Common myeloid progenitor, CD34-positive (primary cell): Measurements from ENCODE around the gene HOXA4.

ENCODE experiments used
- CTCF ChIA-PET: fragments of 350-600 bp; sonication (Branson Sonifier 250); formaldehyde crosslinking; loops from one replicate; lab custom pipeline; 2021; ENCODE audit warnings: antibody characterized with exemption; lab: Charles Lee
- POLR2A ChIA-PET: fragments of 350-600 bp; sonication (Branson Sonifier 250); formaldehyde crosslinking; loops from one replicate; lab custom pipeline; 2021; ENCODE audit warnings: antibody characterized with exemption; lab: Charles Lee
- DNase-seq, 3 donors: peaks; one replicate each; pipeline versions ENCODE4 v3.0.0 to v3.0.0-alpha.2; 2013
- H3K27ac ChIP-seq, 2 experiments: 1 replicate in 1 of 2; 2 replicates in 1 of 2; pipeline ENCODE4 v1.7.0; 2013; ENCODE audit warnings: inconsistent platforms in 2 of 2, low read length in 2 of 2, mild to moderate bottlenecking in 2 of 2, low read depth in 1 of 2, moderate library complexity in 1 of 2; ENCODE audit not compliant: severe bottlenecking in 2 of 2, insufficient read depth in 1 of 2, poor library complexity in 1 of 2
- H3K27me3 ChIP-seq, 5 experiments: replicated peaks in 2 of 5; 1 replicate in 3 of 5; 2 replicates in 2 of 5; pipeline versions ENCODE4 v1.6.1 to v1.7.0; 2013; ENCODE audit warnings: low read length in 4 of 5, mild to moderate bottlenecking in 2 of 5, moderate library complexity in 2 of 5, inconsistent platforms in 1 of 5; ENCODE audit not compliant: insufficient read depth in 5 of 5, control insufficient read depth in 4 of 5
- H3K36me3 ChIP-seq, 4 experiments: 1 replicate in 2 of 4; 2 replicates in 2 of 4; pipeline versions ENCODE4 v1.6.1 to v1.7.0; 2013; ENCODE audit warnings: low read length in 3 of 4, control low read depth in 1 of 4, mild to moderate bottlenecking in 1 of 4; ENCODE audit not compliant: control insufficient read depth in 4 of 4, insufficient read depth in 4 of 4
- H3K4me1 ChIP-seq, 4 experiments: 1 replicate in 3 of 4; 2 replicates in 1 of 4; pipeline versions ENCODE4 v1.6.1 to v1.7.1; 2013; ENCODE audit warnings: low read length in 3 of 4, mild to moderate bottlenecking in 3 of 4, control low read depth in 1 of 4, inconsistent platforms in 1 of 4, moderate library complexity in 1 of 4; ENCODE audit not compliant: control insufficient read depth in 4 of 4, insufficient read depth in 4 of 4; ENCODE audit errors: control extremely low read depth in 1 of 4
- H3K4me3 ChIP-seq, 7 experiments: 1 replicate in 4 of 7; 2 replicates in 3 of 7; pipeline versions ENCODE4 v1.5.1 to v1.7.0; 2013; ENCODE audit warnings: mild to moderate bottlenecking in 7 of 7, low read length in 6 of 7, moderate library complexity in 6 of 7, inconsistent platforms in 2 of 7, low read depth in 2 of 7, control low read depth in 1 of 7; ENCODE audit not compliant: insufficient read depth in 4 of 7, control insufficient read depth in 1 of 7; ENCODE audit errors: extremely low read depth in 1 of 7
- H3K9me3 ChIP-seq, 5 experiments: 1 replicate in 4 of 5; 2 replicates in 1 of 5; pipeline versions ENCODE4 v1.6.1 to v1.7.1; 2013; ENCODE audit warnings: low read length in 4 of 5, mild to moderate bottlenecking in 2 of 5, inconsistent platforms in 1 of 5, low read depth in 1 of 5, moderate library complexity in 1 of 5; ENCODE audit not compliant: control insufficient read depth in 4 of 5, insufficient read depth in 2 of 5; ENCODE audit errors: control extremely low read depth in 1 of 5
- WGBS: methylation state at CpG from one replicate; pipeline ENCODE4 v1.1.5; 2013; ENCODE audit not compliant: insufficient coverage; 5-methylcytosine and 5-hydroxymethylcytosine counted together

Gene HOXA4

DNA sequence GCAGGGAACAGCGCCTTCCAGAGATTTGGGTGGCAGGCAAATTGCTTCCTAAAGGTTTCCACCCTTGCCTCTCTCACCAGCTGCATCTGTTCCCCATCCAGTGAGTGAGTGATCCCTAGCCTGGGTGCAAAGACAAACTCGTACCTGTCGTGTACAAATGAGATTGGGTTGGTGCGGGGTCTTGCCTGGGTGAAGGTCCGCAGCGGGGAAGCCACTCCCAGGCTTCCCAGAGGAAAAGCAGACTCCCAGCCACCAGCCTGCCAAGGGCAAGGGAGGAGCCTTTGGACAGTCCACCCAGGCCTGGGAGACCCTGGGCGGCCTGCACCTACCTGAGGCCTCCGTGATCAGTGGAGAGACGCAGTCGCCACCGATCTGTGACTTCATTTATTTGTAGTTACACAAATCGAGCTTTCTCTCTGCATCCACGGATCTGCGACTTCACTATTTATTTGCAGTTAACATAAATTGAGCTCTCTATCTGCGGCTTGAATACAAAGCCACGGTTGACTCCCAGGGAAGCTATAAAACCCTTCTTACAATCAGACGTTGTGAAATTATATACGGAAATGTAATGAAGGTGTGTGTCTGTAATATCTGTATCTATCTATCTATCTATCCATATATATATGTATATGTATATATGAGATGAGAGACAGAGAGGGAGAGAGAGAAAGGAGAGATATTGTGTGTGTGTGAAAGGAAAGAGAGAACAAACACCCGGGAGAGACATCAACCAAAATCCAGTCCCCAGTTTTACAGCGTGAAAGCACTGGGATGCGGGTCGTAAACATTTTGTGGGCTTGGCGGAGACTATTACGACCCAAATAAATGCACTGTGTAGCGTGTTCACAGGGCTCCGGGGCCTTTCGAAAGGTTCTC lies 28.9 kb upstream of the HOXA4 start:
- ChIA-PET POLR2A (interaction anchor here (0.8 to 1.4 kb wide), 6 partner anchors 9 to 960 kb away, joined by 3 to 4 read pairs (median 3); no protein-coding TSS in a partner anchor), CTCF (interaction anchor here (0.6 to 4.1 kb wide), 17 partner anchors 9 to 1266 kb away, joined by 3 to 41 read pairs (median 6); partner anchors contain the start of genes HOXA10, HOXA11 and HOXA6)
- peak overlapping the region; percentile 6 to 100 (median 88) for H3K4me3 ChIP-seq
- peaks cover 0 to 39% (median 11%) of the 10 kb centered on the region in 4 experiments for H3K36me3 ChIP-seq
- H3K27me3 ChIP-seq: no peaks in the 10 kb centered on the region
- H3K27ac ChIP-seq: peak overlapping the region; percentile 86 to 96
- peak in 1 of 3 donors; percentile 63 for DNase-seq
- H3K9me3 ChIP-seq: no peaks in the 10 kb centered on the region
- H3K4me1 ChIP-seq: peaks cover 14 to 79% (median 70%) of the 10 kb centered on the region in 4 experiments
- WGBS: 5% methylated on average over 20 of the region's 27 CpGs

DNA sequence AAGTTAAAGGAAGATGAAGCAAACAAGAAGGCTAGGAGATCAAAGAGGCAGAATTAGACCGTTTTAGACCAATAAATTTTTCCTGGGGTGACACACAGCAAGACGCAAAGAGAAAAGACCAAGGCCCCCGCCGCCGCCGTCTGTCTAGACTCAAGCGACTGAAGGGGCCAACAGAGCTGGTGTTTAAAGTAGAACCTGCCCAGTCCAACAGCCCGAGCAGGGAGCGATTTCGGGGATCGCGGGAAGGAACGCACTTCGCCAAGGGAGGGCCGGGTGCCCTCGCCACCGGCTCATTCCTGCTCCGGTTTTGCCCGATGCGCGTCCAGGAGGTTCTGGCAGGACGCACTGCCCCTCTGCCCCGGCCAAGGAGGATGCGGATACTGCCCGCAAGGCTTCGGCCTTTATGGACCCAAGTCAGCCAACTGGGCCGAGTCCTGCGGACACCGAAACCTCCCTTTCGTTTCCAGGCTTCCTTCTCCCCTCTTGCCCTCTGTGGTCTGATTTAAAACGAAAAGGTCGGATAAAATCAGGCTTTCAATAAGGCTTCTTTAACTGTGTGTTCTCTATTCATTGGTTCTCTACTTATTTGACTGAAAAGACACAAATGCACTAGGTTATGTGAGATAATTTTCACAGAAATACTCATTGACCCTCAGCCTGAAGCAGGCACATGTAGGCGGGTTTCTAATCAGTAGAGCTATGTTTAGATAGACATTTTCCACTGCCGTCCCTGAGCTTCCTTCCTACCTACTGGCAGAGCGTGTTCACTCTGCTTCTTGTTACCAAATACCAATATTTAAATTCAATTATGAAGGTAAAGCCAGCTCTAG lies 28.1 kb upstream of the HOXA4 start:
- Histone ChIP-seq H3K9me3 (no peaks in the 10 kb centered on the region), H3K27me3 (no peaks in the 10 kb centered on the region), H3K36me3 (peaks cover 0 to 37% (median 7%) of the 10 kb centered on the region in 4 experiments), H3K4me3 (peak overlapping the region in 6 of 7 experiments; percentile 32 to 100 (median 88)), H3K4me1 (peaks cover 14 to 81% (median 76%) of the 10 kb centered on the region in 4 experiments), H3K27ac (peak overlapping the region; percentile 86 to 96)
- DNase-seq: peak in 1 of 3 donors; percentile 41
- 4% methylated on average over 28 of the region's 35 CpGs for WGBS
- ChIA-PET POLR2A (interaction anchor here (0.8 to 1.4 kb wide), 7 partner anchors 10 to 959 kb away, joined by 3 to 4 read pairs (median 3); no protein-coding TSS in a partner anchor), CTCF (interaction anchor here (0.6 to 4.1 kb wide), 23 partner anchors 9 to 1265 kb away, joined by 3 to 41 read pairs (median 5); partner anchors contain the start of genes HOXA10, HOXA11 and HOXA6)

DNA sequence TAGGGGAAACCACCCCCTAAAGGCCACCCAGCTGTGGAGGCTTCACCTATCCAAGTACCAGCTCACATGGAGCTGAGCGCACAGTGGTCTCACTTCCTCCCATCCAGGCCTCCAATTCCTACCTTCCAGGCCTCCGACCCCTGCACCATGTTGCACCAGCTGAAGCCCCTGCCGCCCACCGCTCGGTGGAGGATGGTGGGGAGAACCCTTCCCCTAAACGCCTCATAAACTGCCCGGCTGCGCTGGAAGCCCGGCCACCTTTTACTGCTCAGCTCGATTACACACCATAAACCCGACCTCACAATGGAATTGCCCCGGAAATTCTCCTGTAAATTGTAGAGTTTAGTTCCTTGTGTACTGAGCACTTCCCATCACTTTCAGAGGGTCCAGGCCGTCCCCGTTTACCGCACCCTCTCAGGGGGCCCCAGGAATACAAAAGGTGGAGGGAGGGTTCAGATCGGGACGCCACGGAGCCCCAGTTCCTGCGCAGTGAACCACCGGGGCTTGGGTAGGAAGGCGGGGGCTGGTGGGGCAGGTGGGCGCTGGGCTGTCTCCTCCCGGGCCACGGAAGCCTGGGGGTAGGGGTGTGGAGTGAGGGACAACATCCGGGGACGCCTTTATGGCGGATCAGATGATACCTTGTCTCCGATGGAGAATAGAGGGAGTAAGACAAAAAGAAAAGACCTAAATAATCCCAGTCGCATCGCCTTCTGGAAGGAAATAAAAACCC lies 27.3 kb upstream of the HOXA4 start:
- H3K36me3 ChIP-seq: peaks cover 0 to 29% (median 3%) of the 10 kb centered on the region in 4 experiments
- peak in 1 of 3 donors; percentile 63 for DNase-seq
- H3K9me3 ChIP-seq: no peaks in the 10 kb centered on the region
- H3K27me3 ChIP-seq: no peaks in the 10 kb centered on the region
- WGBS: 10% methylated on average over 18 of the region's 30 CpGs
- CTCF ChIA-PET: interaction anchor here (0.7 to 4.1 kb wide), 17 partner anchors 8 to 1265 kb away, joined by 3 to 41 read pairs (median 6); partner anchors contain the start of gene HOXA9
- POLR2A ChIA-PET: interaction anchor here (1.0 to 1.6 kb wide), 3 partner anchors 8 to 788 kb away, joined by 3 to 9 read pairs (median 4); partner anchors contain the start of gene HOXA9
- H3K4me1 ChIP-seq: peaks cover 11 to 88% (median 79%) of the 10 kb centered on the region in 4 experiments
- H3K27ac ChIP-seq: peak overlapping the region; percentile 86 to 96
- peak overlapping the region in 6 of 7 experiments; percentile 32 to 100 (median 88) for H3K4me3 ChIP-seq

DNA sequence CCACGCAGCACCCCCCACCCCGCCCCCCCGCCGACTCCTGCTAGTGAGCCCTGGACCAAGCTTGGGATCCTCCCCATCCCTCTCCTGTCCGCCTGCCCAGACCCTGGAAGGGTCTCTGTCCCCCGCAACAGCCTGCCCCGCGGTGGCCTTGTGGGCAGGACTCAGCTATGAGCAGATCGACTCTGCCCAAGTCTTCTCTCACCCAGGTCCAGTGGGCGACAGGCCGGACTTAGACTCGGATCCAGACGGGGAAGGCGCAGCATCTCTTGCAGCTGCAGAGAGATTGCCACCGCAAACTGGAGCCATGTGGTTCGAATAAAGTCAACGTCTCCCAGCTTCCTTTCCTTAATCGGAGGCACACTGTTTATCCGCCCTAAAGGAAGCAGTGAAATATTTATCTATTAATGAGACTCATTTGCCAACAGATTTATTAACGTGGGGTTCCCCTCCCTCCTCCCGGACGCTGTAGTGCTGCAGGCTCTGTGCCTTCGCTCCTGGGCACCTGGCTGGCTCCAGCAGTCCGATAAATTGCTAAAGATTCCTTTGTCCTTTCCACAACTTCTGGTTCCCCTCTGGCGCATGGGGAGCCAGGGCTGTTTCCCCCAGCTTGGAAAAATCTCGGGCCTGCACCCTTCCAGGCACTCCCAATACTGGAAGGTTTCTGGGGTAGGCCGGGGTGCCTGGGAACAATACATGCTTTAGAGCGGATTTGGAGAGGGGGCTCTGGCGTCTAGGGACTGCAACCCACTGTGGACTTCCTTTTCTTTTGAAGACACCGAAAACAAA lies 26.6 kb upstream of the HOXA4 start:
- 3% methylated on average over 19 of the region's 30 CpGs for WGBS
- H3K9me3 ChIP-seq: no peaks in the 10 kb centered on the region
- H3K27me3 ChIP-seq: no peaks in the 10 kb centered on the region
- CTCF ChIA-PET: interaction anchor here (0.7 to 4.1 kb wide), 17 partner anchors 9 to 1264 kb away, joined by 3 to 41 read pairs (median 6); partner anchors contain the start of gene HOXA9
- peaks cover 0 to 21% (median 0%) of the 10 kb centered on the region in 4 experiments for H3K36me3 ChIP-seq
- POLR2A ChIA-PET: interaction anchor here (0.9 to 1.6 kb wide), 3 partner anchors 9 to 781 kb away, joined by 3 to 9 read pairs (median 3); partner anchors contain the start of genes HOXA4 and HOXA9
- peaks cover 4 to 89% (median 79%) of the 10 kb centered on the region in 4 experiments for H3K4me1 ChIP-seq
- peak in 1 of 3 donors; percentile 72 for DNase-seq
- peak overlapping the region; percentile 86 to 96 for H3K27ac ChIP-seq
- H3K4me3 ChIP-seq: peak overlapping the region; percentile 28 to 100 (median 82)

DNA sequence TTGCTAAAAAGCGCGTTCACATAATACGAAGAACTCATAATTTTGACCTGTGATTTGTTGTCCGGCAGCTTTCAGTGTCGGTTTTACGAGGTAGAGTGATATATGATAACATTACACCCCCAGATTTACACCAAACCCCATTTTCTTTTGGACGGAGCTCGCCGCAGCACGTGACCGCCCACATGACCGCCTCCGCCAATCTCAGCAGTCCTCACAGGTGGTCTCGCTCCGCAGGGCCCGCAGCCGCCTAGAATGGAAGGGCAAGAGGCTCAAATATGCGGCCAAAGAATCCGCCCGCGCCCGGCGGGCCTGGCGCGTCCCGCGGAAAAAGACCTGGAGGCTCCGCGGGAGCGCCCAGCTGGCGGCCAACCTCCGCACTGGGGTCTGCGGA lies 25.9 kb upstream of the HOXA4 start, which contains the start of gene HOXA7:
Gene HOXA7, minus strand, starts transcription at position 168 of the 391 bp plus-strand sequence. Its CDS starts 130 bp downstream, at position 38.
- Histone ChIP-seq H3K4me1 (peaks cover 4 to 85% (median 76%) of the 10 kb centered on the region in 4 experiments), H3K9me3 (no peaks in the 10 kb centered on the region), H3K27me3 (no peaks in the 10 kb centered on the region), H3K27ac (peak within 1 kb of the TSS; percentile 86 to 96), H3K4me3 (peak within 1 kb of the TSS; percentile 32 to 100 (median 82)), H3K36me3 (peaks cover 0 to 17% (median 0%) of the 10 kb centered on the region in 4 experiments)
- ChIA-PET POLR2A (interaction anchor here (0.9 to 1.6 kb wide), 4 partner anchors 9 to 957 kb away, joined by 3 to 9 read pairs (median 3); partner anchors contain the start of genes HOXA4 and HOXA9), CTCF (interaction anchor here (0.7 to 4.1 kb wide), 15 partner anchors 9 to 1263 kb away, joined by 3 to 41 read pairs (median 6); partner anchors contain the start of gene HOXA9)
- DNase-seq: peak; percentile 83 to 94 (median 92)
- WGBS: 0% methylated on average over 14 of the region's 33 CpGs
